ENCODE data around the gene SLC26A9.
A peak's percentile ranks its signal among the peaks of the same experiment; 100 is the strongest.
"Not testable (repeated sequence)": the region's sequence is repeated elsewhere in the genome, so short reads cannot be mapped to it uniquely, and the experiment has no call there.

The SLC26A9 gene

DNA sequence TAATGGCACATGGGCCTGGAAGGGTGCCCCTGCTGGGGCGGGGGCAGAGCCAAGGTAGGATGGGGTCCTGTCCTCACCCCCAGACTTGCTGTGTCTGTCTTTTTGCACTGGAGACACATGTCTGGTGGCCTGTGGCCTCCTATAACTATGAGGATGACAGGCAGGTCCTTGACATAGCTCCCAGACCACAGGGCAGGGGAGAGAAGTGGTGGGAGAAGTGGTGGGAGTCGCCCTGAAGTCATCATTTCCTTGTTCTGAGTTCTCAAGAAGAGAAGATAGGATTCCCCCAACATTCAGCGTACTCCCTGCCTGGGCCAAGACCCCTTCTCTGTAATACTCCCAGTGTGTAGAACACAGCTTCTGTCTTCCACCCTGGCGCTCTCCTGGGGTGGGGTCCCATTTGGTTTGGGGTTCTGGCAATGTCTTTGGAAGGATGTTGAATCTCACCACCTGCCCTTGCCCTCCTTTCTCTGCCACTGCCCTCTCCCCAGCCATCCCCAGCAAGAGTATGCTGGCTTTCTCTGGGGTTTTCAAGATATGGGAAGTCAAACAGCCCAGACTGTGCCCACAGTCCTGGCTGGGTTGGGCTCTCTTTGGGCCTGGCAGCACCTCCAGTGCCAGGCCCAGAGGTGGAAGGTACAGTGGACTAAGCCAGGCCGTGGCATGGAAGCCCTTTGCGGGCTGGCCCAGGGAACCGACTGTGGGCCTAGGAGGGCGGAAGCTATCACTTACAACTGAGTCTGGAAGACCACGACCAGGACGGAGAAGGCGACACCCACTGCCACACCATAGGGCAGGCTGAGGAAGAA, 19.4 kb downstream of the SLC26A9 start:
- no peak for DNase-seq

- DNase-seq = no peak
Measured at GRCh38 chr1:205922806-205923205, 20.4 kb downstream of the SLC26A9 start.

GRCh38 chr1:205922314-205922713, 20.9 kb downstream of the SLC26A9 start:
- DNase-seq = no peak

DNA sequence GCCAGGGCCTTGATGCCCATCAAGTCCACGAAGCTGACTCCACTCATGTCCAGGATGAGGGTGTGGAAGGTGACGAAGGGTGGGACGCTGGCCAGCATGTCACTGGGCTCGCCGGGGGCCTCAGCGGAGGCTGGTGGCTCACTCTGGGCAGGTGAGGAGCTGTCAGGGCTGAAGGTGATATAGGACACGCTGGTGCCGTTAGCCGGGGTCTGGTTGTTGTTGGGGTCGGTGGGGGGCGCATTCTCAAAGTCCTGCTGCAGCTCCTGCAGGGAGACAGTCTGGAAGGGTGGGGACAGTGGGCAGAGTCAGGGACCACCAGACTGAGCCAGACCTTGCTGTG, 21.7 kb downstream of the SLC26A9 start:
- no peak for DNase-seq

DNA sequence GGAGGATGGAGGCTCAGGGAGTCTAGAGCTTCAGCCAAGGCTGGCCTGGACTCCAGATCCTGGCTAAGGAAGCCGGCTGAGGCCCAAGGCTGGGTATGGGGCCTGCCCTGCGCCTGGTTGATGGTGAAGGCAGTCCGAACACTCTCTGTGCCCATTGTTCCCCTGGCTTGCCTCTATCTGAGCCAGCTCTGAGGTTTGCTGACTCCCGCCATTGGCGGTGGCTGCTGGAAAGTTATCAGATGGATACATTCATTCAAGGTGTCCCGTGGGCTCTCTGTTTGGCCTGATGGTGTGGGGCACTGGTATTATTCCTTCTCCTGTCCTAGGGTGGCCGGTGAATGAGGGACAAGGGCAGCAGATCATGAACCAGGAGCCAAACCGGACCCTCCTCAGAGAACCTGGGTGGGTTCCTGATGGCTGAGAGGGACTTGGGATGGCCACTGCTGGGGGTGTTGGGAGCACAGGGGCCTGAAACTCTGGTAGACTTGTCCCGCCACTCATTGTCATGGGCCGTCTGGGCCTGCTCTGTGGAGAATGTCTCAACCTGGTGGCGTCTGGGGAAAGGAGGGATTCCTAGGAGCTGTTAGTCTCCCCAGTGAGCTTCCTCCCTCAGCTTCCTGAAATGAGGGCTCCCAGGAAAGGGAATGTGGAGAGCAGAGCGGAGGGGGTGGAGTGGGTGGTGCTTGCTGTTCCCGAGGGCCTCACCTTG, 22.2 kb downstream of the SLC26A9 start:
- DNase-seq = no peak

DNA sequence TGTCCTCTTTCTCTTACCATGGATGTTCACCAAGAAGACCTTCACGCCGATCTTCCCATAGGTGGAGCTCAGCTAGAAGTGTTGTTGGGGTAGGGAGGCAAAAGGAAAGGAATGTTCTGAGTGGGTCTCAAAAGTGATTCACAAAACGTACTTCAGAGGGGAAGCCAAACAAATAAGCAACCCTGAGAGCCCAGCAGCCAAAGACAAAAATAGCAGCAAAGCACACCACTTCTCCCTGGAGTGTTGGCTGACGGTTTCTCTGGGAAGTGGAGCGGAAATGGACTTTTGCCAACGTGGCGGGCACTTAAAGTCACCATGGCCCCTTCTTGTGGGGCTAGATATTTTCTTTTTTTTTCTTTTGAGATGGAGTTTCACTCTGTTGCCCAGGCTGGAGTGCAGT, 23.1 kb downstream of the SLC26A9 start:
- no peak for DNase-seq

GRCh38 chr1:205918955-205919746, 24.1 kb downstream of the SLC26A9 start:
- DNase-seq = peak; percentile 73

- no peak for DNase-seq
Measured at GRCh38 chr1:205917466-205918238, 25.6 kb downstream of the SLC26A9 start.

GRCh38 chr1:205916541-205916940, 26.7 kb downstream of the SLC26A9 start:
- peak; percentile 32 for DNase-seq

- DNase-seq = no peak
Measured at GRCh38 chr1:205915354-205915990, 27.8 kb downstream of the SLC26A9 start.

DNA sequence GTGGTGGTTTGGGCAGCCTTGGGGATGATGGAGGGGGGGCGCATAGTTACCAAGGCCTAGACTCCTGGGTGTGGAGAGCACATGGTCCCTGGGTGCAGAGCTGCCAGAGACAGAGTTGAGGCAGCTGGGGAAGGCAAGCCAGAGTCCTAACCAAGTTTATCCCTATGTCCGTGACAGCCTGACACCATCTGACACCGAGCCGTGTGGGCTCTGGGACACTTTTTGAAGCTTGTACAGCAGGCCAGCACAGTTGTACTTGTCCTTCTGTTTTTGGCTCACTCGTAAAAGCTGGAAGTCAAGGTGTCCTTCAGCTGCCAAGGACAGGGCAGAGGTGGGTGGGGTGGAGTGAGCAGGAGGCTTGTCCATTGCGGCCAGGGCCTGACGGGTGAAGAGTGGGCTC, 28.5 kb downstream of the SLC26A9 start:
- no peak for DNase-seq

GRCh38 chr1:205914155-205914507, 29.1 kb downstream of the SLC26A9 start:
- no peak for DNase-seq

- DNase-seq = no peak
Measured at GRCh38 chr1:205913451-205914154, 29.7 kb downstream of the SLC26A9 start.

DNA sequence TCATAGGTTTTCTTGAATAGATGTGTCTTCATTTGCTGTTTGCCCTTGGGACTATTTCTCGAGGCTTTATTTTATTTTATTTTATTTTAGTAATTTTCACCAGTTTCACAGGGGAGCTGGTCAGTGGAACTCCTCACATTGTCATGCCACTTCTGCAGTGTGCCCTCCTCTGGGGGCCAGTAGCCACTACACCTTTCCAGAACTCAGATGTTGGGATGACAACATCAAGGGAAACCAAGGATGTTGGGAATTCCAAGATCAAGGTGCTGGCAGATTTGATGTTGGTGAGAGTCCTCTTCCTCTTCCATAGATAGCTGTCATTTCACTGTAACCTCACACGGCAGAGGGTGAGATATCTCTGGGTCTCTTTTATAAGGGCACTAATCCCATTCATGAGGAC, 35.5 kb downstream of the SLC26A9 start:
- DNase-seq = peak; percentile 37

GRCh38 chr1:205905095-205905494, 38.2 kb downstream of the SLC26A9 start:
- not testable (repeated sequence) for DNase-seq

GRCh38 chr1:205896351-205896750, 46.9 kb downstream of the SLC26A9 start:
- no peak for DNase-seq

DNA sequence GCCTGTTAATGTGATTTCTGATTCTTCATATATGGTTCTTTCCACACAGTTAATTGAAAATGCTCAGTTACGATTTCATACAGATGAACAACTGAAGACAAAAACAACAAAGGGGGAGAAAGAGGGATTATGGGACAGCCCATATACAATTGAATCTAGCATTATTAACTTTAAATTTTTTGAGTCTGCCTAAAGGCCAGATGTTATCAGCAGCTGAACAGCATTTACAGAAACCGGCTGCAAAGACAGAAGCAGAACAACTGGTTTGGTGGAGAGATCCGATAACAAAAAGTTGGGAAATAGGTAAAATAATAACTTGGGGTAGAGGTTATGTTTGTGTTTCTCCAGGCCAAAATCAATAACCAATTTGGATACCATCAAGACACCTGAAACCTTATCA, 49.1 kb downstream of the SLC26A9 start:
- DNase-seq = not testable (repeated sequence)

GRCh38 chr1:205892175-205892574, 51.1 kb downstream of the SLC26A9 start:
- not testable (repeated sequence) for DNase-seq

DNA sequence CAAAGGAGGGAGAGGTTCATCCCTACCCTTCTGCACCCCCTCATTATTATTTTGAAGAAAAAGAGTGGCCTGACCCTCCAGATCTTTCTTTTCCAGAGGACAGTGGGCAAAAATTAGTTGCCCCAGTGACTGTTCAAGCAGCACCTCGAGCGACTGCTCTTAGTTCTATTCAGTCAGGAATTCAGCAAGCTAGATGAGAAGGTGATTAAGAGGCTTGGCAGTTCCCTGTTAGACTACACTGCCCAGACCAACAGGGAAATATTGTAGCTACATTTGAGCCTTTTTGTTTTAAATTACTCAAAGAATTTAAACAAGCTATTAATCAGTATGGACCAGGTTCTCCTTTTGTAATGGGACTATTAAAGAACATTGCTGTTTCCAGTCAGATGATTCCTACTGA, 51.8 kb downstream of the SLC26A9 start:
- not testable (repeated sequence) for DNase-seq

GRCh38 chr1:205890631-205891030, 52.6 kb downstream of the SLC26A9 start:
- not testable (repeated sequence) for DNase-seq

DNA sequence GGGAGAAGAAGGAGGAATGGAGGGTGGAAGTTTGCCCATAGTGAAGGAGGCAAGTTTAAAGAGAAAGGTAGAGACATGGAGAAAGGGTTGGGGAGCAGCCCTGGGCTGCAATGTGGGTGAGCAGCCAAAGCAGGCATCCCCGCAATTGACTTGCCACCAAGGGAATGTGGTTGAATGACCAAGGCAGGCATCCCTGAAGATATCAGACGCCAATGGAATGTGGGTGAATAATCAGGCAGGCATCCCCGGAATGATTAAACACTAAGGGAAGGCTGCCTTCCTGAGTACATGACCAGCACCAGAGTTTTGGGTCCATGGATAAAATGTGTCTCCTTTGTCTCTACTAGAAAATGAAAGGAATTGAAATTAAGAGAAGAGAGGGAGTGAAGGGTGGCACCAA, 53.5 kb downstream of the SLC26A9 start:
- peak; percentile 85 for DNase-seq

DNA sequence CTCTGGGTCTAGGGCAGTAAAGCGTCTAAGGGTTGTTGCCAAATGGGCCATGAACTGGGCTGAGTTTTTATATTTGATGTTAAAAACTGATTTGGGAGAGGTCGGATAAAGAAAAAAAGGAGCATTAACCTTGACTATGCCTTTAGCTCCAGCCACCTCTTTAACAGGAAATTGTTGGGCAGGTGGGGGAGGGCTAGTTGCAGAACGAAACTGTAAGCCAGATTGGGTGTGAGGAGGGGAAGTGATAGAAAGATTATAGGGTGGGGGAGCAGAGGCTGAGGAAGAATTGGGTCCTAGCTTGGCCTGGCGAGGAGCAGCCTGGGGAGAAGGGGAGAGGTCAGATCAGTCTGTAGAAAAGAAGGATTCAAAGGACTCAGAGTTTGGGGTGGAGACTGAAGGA, 54.2 kb downstream of the SLC26A9 start:
- not testable (repeated sequence) for DNase-seq

Measured in HCEC 1CT (cell line).